Neutrophil (primary cell): ENCODE measurements around the gene CROCC2.
"Not testable (repeated sequence)": the region's sequence is repeated elsewhere in the genome, so short reads cannot be mapped to it uniquely, and the experiment has no call there.

Experiments
- H3K27ac ChIP-seq: fragments of 200-600 bp; sonication (generic); 2 replicates; pipeline ENCODE4 v1.5.1; 2016; ENCODE audit warnings: mild to moderate bottlenecking, moderate library complexity
- H3K27me3 ChIP-seq: fragments of 200-600 bp; sonication (generic); 2 replicates; pipeline ENCODE4 v1.6.0; 2016; ENCODE audit warnings: mild to moderate bottlenecking
- H3K36me3 ChIP-seq: fragments of 200-600 bp; sonication (generic); 2 replicates; pipeline ENCODE4 v1.5.1; 2017
- H3K4me1 ChIP-seq, 2 experiments: fragments of 200-600 bp in 1 of 2; sonication (generic) in 1 of 2; 1 replicate in 1 of 2; 2 replicates in 1 of 2; pipeline versions ENCODE4 v1.5.1 to v1.6.1; 2013 to 2016; ENCODE audit warnings: low read depth in 1 of 2, low read length in 1 of 2, mild to moderate bottlenecking in 1 of 2, moderate library complexity in 1 of 2; ENCODE audit not compliant: control insufficient read depth in 1 of 2, insufficient read depth in 1 of 2
- H3K4me3 ChIP-seq, 2 experiments: fragments of 200-600 bp in 1 of 2; sonication (generic) in 1 of 2; 1 replicate in 1 of 2; 2 replicates in 1 of 2; pipeline ENCODE4 v1.5.1; 2013 to 2016; ENCODE audit warnings: low read depth in 1 of 2, low read length in 1 of 2, mild to moderate bottlenecking in 1 of 2, moderate library complexity in 1 of 2
- H3K9me3 ChIP-seq: fragments of 200-600 bp; sonication (generic); 2 replicates; pipeline ENCODE4 v1.5.1; 2016
- CTCF ChIP-seq: fragments of 200-600 bp; sonication (generic); IDR thresholded peaks from 2 replicates; pipeline ENCODE4 v1.5.1; 2016; ENCODE audit warnings: antibody characterized with exemption

The CROCC2 gene

GRCh38 chr2:240974771-240975572, 68.8 kb downstream of the CROCC2 start:
- Histone ChIP-seq H3K4me3 (no peak overlapping the region), H3K9me3 (no peaks in the 10 kb centered on the region), H3K27ac (no peak overlapping the region), H3K27me3 (peaks cover 9% of the 10 kb centered on the region), H3K36me3 (no peaks in the 10 kb centered on the region), H3K4me1 (no peaks in the 10 kb centered on the region)
- TF ChIP-seq CTCF, result no peak

GRCh38 chr2:240975903-240976302, 69.8 kb downstream of the CROCC2 start:
- not testable (repeated sequence) for H3K4me1 ChIP-seq, H3K36me3 ChIP-seq

GRCh38 chr2:240981280-240981679, 75.1 kb downstream of the CROCC2 start:
- H3K4me3 ChIP-seq, result no peak overlapping the region

More at GRCh38 chr2:240975903-240976302, 69.8 kb downstream of the CROCC2 start:
- H3K4me3 ChIP-seq, H3K9me3 ChIP-seq, H3K27ac ChIP-seq, H3K27me3 ChIP-seq: not testable (repeated sequence)

GRCh38 chr2:240981871-240982800, 76.0 kb downstream of the CROCC2 start:
- H3K27ac ChIP-seq, result no peak overlapping the region
- no peak overlapping the region for H3K4me3 ChIP-seq
- H3K9me3 ChIP-seq, result no peaks in the 10 kb centered on the region
- no peaks in the 10 kb centered on the region for H3K4me1 ChIP-seq
- peaks cover 30% of the 10 kb centered on the region for H3K27me3 ChIP-seq
- H3K36me3 ChIP-seq, result no peaks in the 10 kb centered on the region
- no peak for TF ChIP-seq CTCF

More at GRCh38 chr2:240981280-240981679, 75.1 kb downstream of the CROCC2 start:
- Histone ChIP-seq H3K27me3 (peaks cover 30% of the 10 kb centered on the region), H3K4me1 (no peaks in the 10 kb centered on the region), H3K36me3 (no peaks in the 10 kb centered on the region), H3K9me3 (no peaks in the 10 kb centered on the region), H3K27ac (no peak overlapping the region)
- no peak for TF ChIP-seq CTCF

GRCh38 chr2:240982821-240983281, 76.7 kb downstream of the CROCC2 start:
- peaks cover 30% of the 10 kb centered on the region for H3K27me3 ChIP-seq
- H3K4me1 ChIP-seq, result no peaks in the 10 kb centered on the region
- no peak overlapping the region for H3K27ac ChIP-seq
- no peaks in the 10 kb centered on the region for H3K9me3 ChIP-seq
- TF ChIP-seq CTCF, result no peak
- H3K4me3 ChIP-seq, result no peak overlapping the region
- no peaks in the 10 kb centered on the region for H3K36me3 ChIP-seq
